Stimulated activated CD4-positive, alpha-beta T cell treated with anti-CD3 and anti-CD28 coated beads, Interleukin-1b, Interleukin-23, amount 100 ng/mL, for 24 hours (primary cell): ENCODE results near the gene COL5A1.

Experiments used
- DNase-seq, 4 experiments: peaks; one replicate each; pipeline ENCODE4 v3.0.0-alpha.2; 2020; ENCODE audit warnings: low read depth in 4 of 4, low spot score in 1 of 4

The COL5A1 gene

GRCh38 chr9:134886413-134886913, 244.9 kb downstream of the COL5A1 start:
- DNase-seq, result no peak

GRCh38 chr9:134887219-134887618, 245.6 kb downstream of the COL5A1 start:
- no peak for DNase-seq

GRCh38 chr9:134887686-134888602, 246.3 kb downstream of the COL5A1 start:
- no peak for DNase-seq

GRCh38 chr9:134888603-134889190, 247.1 kb downstream of the COL5A1 start:
- DNase-seq, result no peak

GRCh38 chr9:134889386-134890154, 248.0 kb downstream of the COL5A1 start:
- no peak for DNase-seq

GRCh38 chr9:134890155-134890495, 248.5 kb downstream of the COL5A1 start:
- no peak for DNase-seq

GRCh38 chr9:134891053-134891452, 249.4 kb downstream of the COL5A1 start:
- no peak for DNase-seq

GRCh38 chr9:134891713-134892112, 250.1 kb downstream of the COL5A1 start:
- no peak for DNase-seq

- DNase-seq, result no peak
Observed at GRCh38 chr9:134892221-134892620, 250.6 kb downstream of the COL5A1 start.

- no peak for DNase-seq
Observed at GRCh38 chr9:134892820-134893420, 251.3 kb downstream of the COL5A1 start.
